Vagina (tissue), 2 donors: Measurements from ENCODE around the gene CFAP161. TPM values are rescaled to one million over a fixed set of nuclear protein-coding genes. Genes with fewer than 3 reads are reported as not detected.

Experiments
- DNase-seq, 2 donors: peaks; one replicate each; pipeline ENCODE4 v3.0.0-alpha.2; 2017; ENCODE audit errors: extremely low spot score in 2 of 2
- H3K27ac ChIP-seq: fragments of 200-600 bp; sonication (generic); one replicate; pipeline ENCODE4 v1.5.1; 2019
- H3K27me3 ChIP-seq: fragments of 200-600 bp; sonication (generic); one replicate; pipeline ENCODE4 v1.5.1; 2019
- H3K36me3 ChIP-seq, 2 donors: fragments of 200-600 bp; sonication (generic); one replicate each; pipeline ENCODE4 v1.5.1; 2017 to 2019
- H3K4me1 ChIP-seq: fragments of 200-600 bp; sonication (generic); one replicate; pipeline ENCODE4 v1.5.1; 2019
- H3K4me3 ChIP-seq, 2 donors: fragments of 200-600 bp; sonication (generic); 1 replicate in 1 of 2; 2 replicates in 1 of 2; pipeline ENCODE4 v1.5.1; 2016 to 2019
- H3K9me3 ChIP-seq: fragments of 200-600 bp; sonication (generic); one replicate; pipeline ENCODE4 v1.5.1; 2019
- CTCF ChIP-seq, 3 experiments: fragments of 450-650 bp in 2 of 3; fragments of 200-600 bp in 1 of 3; sonication (generic) in 1 of 3; IDR thresholded peaks; one replicate each; pipeline ENCODE4 v1.5.1; 2017 to 2019; ENCODE audit warnings: antibody characterized with exemption in 3 of 3, mild to moderate bottlenecking in 2 of 3, moderate library complexity in 2 of 3
- POLR2A ChIP-seq, 2 donors: fragments of 450-650 bp; IDR thresholded peaks; one replicate each; pipeline ENCODE4 v1.6.1; 2017; ENCODE audit warnings: antibody characterized with exemption in 2 of 2, mild to moderate bottlenecking in 2 of 2, moderate library complexity in 2 of 2
- POLR2AphosphoS5 ChIP-seq, 2 donors: sonication (generic); formaldehyde crosslinking; IDR thresholded peaks; one replicate each; pipeline ENCODE4 v1.9.0; 2017; ENCODE audit warnings: antibody characterized with exemption in 2 of 2, mild to moderate bottlenecking in 2 of 2, low read depth in 1 of 2; ENCODE audit not compliant: insufficient read depth in 1 of 2
- intact Hi-C: fragments of 100-400 bp; cut with DNase I; formaldehyde crosslinking; loops from one replicate; pipeline ENCODE4 v1.15.1; 2023
- total RNA-seq: library from RNA; depleted of rRNA; stranded (reverse); fragments of >200 nt; gene quantifications from one replicate; pipeline ENCODE4 v1.2.3, GENCODE V29; 2016

CFAP161 gene
- total RNA-seq, 1 donor from 2014 or later, result 8.6 TPM

- Histone ChIP-seq H3K9me3 (no peaks in the 10 kb centered on the region), H3K4me1 (peaks cover 4% of the 10 kb centered on the region), H3K4me3 (no peak overlapping the region), H3K27me3 (no peaks in the 10 kb centered on the region), H3K36me3 (no peaks in the 10 kb centered on the region), H3K27ac (no peak overlapping the region)
- intact Hi-C loops, result loop anchor here (5.0 kb wide), 1 partner anchor 161 kb away; no protein-coding TSS in a partner anchor
- no peak for DNase-seq
- TF ChIP-seq CTCF (IDR thresholded peaks at IDR 0.05) (peak; percentile 59 to 78 (median 70)), POLR2A (IDR thresholded peaks at IDR 0.05) (no peak)
Observed at GRCh38 chr15:81106560-81106959, 27.5 kb upstream of the CFAP161 start.

GRCh38 chr15:81107889-81108288, 26.2 kb upstream of the CFAP161 start:
- no peak for DNase-seq

GRCh38 chr15:81108427-81108826, 25.6 kb upstream of the CFAP161 start:
- Histone ChIP-seq H3K27ac (no peak overlapping the region), H3K27me3 (no peaks in the 10 kb centered on the region), H3K4me1 (peaks cover 19% of the 10 kb centered on the region), H3K36me3 (no peaks in the 10 kb centered on the region), H3K4me3 (no peak overlapping the region), H3K9me3 (no peaks in the 10 kb centered on the region)
- intact Hi-C loops, result loop anchor here (5.0 kb wide), 1 partner anchor 159 kb away; no protein-coding TSS in a partner anchor
- TF ChIP-seq POLR2AphosphoS5 (IDR thresholded peaks at IDR 0.05; ENCODE audit: insufficient read depth in 1 of 2, low read depth in 1 of 2) (no peak), CTCF (IDR thresholded peaks at IDR 0.05) (no peak), POLR2A (IDR thresholded peaks at IDR 0.05) (no peak)
- DNase-seq, result no peak

More at GRCh38 chr15:81107889-81108288, 26.2 kb upstream of the CFAP161 start:
- no peaks in the 10 kb centered on the region for H3K9me3 ChIP-seq
- no peaks in the 10 kb centered on the region for H3K27me3 ChIP-seq
- intact Hi-C loops, result loop anchor here (5.0 kb wide), 1 partner anchor 159 kb away; no protein-coding TSS in a partner anchor
- no peak overlapping the region for H3K27ac ChIP-seq
- no peak overlapping the region for H3K4me3 ChIP-seq
- H3K36me3 ChIP-seq, result no peaks in the 10 kb centered on the region
- TF ChIP-seq POLR2A (IDR thresholded peaks at IDR 0.05) (no peak), CTCF (IDR thresholded peaks at IDR 0.05) (no peak), POLR2AphosphoS5 (IDR thresholded peaks at IDR 0.05; ENCODE audit: insufficient read depth in 1 of 2, low read depth in 1 of 2) (no peak)
- peaks cover 14% of the 10 kb centered on the region for H3K4me1 ChIP-seq

GRCh38 chr15:81111018-81111417, 23.1 kb upstream of the CFAP161 start:
- no peak overlapping the region for H3K27ac ChIP-seq
- no peaks in the 10 kb centered on the region for H3K9me3 ChIP-seq
- peaks cover 25% of the 10 kb centered on the region for H3K4me1 ChIP-seq
- H3K4me3 ChIP-seq, result no peak overlapping the region
- no peak for DNase-seq
- no peaks in the 10 kb centered on the region for H3K27me3 ChIP-seq
- no peaks in the 10 kb centered on the region for H3K36me3 ChIP-seq
- intact Hi-C loops, result no loop called here
- TF ChIP-seq POLR2A (IDR thresholded peaks at IDR 0.05) (no peak), CTCF (IDR thresholded peaks at IDR 0.05) (no peak), POLR2AphosphoS5 (IDR thresholded peaks at IDR 0.05; ENCODE audit: insufficient read depth in 1 of 2, low read depth in 1 of 2) (no peak)

- Histone ChIP-seq H3K27me3 (no peaks in the 10 kb centered on the region), H3K9me3 (no peaks in the 10 kb centered on the region), H3K27ac (no peak overlapping the region), H3K4me3 (no peak overlapping the region), H3K4me1 (peaks cover 25% of the 10 kb centered on the region), H3K36me3 (no peaks in the 10 kb centered on the region)
- intact Hi-C loops, result no loop called here
- no peak for DNase-seq
- TF ChIP-seq POLR2AphosphoS5 (IDR thresholded peaks at IDR 0.05; ENCODE audit: insufficient read depth in 1 of 2, low read depth in 1 of 2) (peak in 1 of 2 donors; percentile 58), POLR2A (IDR thresholded peaks at IDR 0.05) (no peak)
Observed at GRCh38 chr15:81111510-81112470, 22.3 kb upstream of the CFAP161 start.
